Measurements from ENCODE around the gene TTYH3.

- TF ChIP-seq CTCF (IDR thresholded peaks at IDR 0.05) (no peak), POLR2A (IDR thresholded peaks at IDR 0.05) (no peak)
These were observed 24.5 kb upstream of the TTYH3 start for GRCh38 chr7:2607122-2607922.

All from thyroid gland (tissue), 4 donors.